ENCODE results near the gene CEP350.

CEP350 gene

GRCh38 chr1:179954493-179955286 lies at the start of gene CEP350:
CEP350 (plus strand) TSS chr1:179954810; CDS start chr1:179986182, 31,372 bp downstream.
- peak; percentile 98 for DNase-seq

GRCh38 chr1:179910934-179911333 lies 43.7 kb upstream of the CEP350 start:
- DNase-seq = no peak

GRCh38 chr1:179911812-179912211 lies 42.8 kb upstream of the CEP350 start:
- no peak for DNase-seq

- no peak for DNase-seq
Measured at GRCh38 chr1:179917601-179918429, 36.8 kb upstream of the CEP350 start.

GRCh38 chr1:179921472-179921871 lies 33.1 kb upstream of the CEP350 start:
- no peak for DNase-seq

GRCh38 chr1:179921981-179922872 lies 32.4 kb upstream of the CEP350 start:
- no peak for DNase-seq

- DNase-seq = no peak
Measured at GRCh38 chr1:179923029-179923428, 31.6 kb upstream of the CEP350 start.

GRCh38 chr1:179924268-179924667 lies 30.3 kb upstream of the CEP350 start:
- no peak for DNase-seq

- DNase-seq = no peak
Measured at GRCh38 chr1:179925302-179925701, 29.3 kb upstream of the CEP350 start.

GRCh38 chr1:179925922-179926849 lies 28.4 kb upstream of the CEP350 start:
- no peak for DNase-seq

- DNase-seq = no peak
Measured at GRCh38 chr1:179926850-179927205, 27.8 kb upstream of the CEP350 start.

GRCh38 chr1:179929955-179930798 lies 24.4 kb upstream of the CEP350 start:
- DNase-seq = no peak

GRCh38 chr1:179930867-179931266 lies 23.7 kb upstream of the CEP350 start:
- DNase-seq = no peak

- no peak for DNase-seq
Measured at GRCh38 chr1:179933219-179933618, 21.4 kb upstream of the CEP350 start.

GRCh38 chr1:179935909-179936496 lies 18.6 kb upstream of the CEP350 start:
- DNase-seq = no peak

GRCh38 chr1:179937668-179938254 lies 16.8 kb upstream of the CEP350 start:
- no peak for DNase-seq

- peak; percentile 44 for DNase-seq
Measured at GRCh38 chr1:179938752-179939151, 15.9 kb upstream of the CEP350 start.

GRCh38 chr1:179939941-179940340 lies 14.7 kb upstream of the CEP350 start:
- no peak for DNase-seq

- DNase-seq = no peak
Measured at GRCh38 chr1:179941454-179941853, 13.2 kb upstream of the CEP350 start.

- no peak for DNase-seq
Measured at GRCh38 chr1:179950651-179951050, 4.0 kb upstream of the CEP350 start.
